Measurements from ENCODE around the gene MMP12.

- no peak for TF ChIP-seq CTCF (conservative IDR thresholded peaks at IDR 0.05 in 1 of 2, IDR thresholded peaks at IDR 0.05 in 1 of 2; ENCODE audit: low read depth in 1 of 2, low read length in 2 of 2)
- TF ChIP-seq EZH2 (IDR thresholded peaks at IDR 0.05; ENCODE audit: low read length, missing control alignments) = no peak
These were observed 38.4 kb downstream of the MMP12 start for GRCh38 chr11:102836290-102836875.
